TTC549 (cell line): ENCODE data around the gene LRMDA.
"Not testable (repeated sequence)": the region's sequence is repeated elsewhere in the genome, so short reads cannot be mapped to it uniquely, and the experiment has no call there.

Source experiments
- FAIRE-seq: peaks from 2 replicates; lab custom pipeline; 2012; peaks lifted over from hg19 to GRCh38; lab: Jason Lieb, UNC

LRMDA gene

GRCh38 chr10:76133597-76134255 is 702.3 kb downstream of the LRMDA start:
- FAIRE-seq, result no peak

- FAIRE-seq, result no peak
Observed at GRCh38 chr10:76136961-76137360, 705.5 kb downstream of the LRMDA start.

DNA sequence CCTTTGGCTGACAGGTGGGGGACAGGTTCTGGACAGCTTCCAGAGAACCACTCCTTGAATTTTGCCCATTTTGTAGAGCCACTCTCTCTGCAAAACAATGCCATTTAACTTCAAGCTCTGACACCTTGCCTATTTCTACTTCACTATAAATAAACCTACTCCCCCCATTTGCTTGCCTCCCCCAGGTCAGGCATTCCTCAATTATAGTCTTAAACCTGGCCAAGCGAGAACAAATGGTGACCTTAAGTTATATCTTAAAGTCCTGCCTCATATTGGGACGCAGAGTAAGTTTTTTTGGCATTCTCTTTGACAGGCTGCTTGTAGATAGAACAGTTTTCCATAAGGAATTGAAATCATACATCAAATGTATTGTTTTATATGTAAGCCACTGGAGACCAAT is 706.9 kb downstream of the LRMDA start:
- FAIRE-seq, result no peak

DNA sequence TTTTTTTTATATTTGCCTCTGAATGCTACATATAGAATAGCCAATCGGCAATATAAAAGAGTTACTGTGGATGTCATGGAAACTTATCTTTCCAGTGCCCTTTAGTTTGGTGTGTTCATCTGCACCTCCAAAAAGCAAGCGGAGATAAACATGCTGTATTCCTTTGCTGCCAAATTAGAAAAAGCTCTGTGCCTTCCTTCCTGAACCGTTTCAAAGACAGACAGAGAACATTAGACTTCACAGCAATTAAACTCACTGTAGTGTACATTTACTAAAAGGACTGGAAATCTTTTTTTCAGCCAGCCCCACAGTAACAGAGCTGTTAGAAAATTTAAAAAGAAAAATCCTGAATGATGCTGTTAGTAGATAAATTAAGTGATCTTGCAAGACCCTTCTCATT is 707.5 kb downstream of the LRMDA start:
- no peak for FAIRE-seq

DNA sequence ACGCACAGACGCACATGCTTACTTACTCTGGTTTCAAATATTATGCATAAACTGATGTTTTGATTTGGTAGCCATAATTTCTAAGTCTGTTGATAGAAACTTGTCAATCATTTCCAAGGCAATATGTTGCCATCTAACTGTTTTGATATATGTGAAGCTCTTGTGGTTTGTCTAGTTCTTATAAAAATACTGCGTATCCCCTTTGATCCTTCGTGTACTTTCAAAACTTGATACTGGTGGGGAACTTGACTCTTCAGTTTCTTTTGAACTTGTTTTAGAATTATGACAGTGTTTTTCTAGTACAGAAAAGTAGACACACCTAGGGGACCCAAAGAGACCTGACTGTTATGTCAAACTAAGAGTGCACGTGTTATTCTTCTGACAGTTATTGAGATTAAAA is 708.0 kb downstream of the LRMDA start:
- no peak for FAIRE-seq

- no peak for FAIRE-seq
Observed at GRCh38 chr10:76141376-76141775, 710.0 kb downstream of the LRMDA start.

- FAIRE-seq, result not testable (repeated sequence)
Observed at GRCh38 chr10:76148217-76148616, 716.8 kb downstream of the LRMDA start.

- no peak for FAIRE-seq
Observed at GRCh38 chr10:76149182-76149581, 717.8 kb downstream of the LRMDA start.

DNA sequence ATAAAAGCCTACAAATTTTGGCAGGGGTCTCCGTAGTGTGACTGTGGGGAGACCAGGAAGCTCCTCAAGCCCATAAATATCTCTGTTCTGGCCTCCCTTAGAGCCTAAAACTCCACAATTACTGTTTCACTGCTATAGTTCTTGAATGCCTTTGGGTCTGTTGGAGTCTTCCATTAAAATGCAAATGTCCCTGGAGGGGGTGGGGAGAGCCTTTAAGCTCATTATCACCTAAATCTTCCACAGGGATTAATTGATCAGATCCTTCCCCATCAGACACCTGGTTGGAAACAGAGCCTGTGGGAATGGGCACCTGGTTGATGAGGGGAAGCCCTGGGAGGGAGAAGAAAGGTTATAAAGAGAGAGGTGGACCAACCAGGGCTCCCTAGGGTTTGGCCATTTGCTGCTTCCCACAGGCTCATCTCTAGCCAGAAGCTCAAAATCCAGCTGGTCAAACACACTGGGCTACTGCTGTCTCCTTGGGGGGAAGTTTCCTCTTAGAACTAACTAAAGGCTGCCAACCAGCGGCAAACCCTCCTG is 718.2 kb downstream of the LRMDA start:
- no peak for FAIRE-seq

- no peak for FAIRE-seq
Observed at GRCh38 chr10:76150139-76150875, 718.9 kb downstream of the LRMDA start.

- no peak for FAIRE-seq
Observed at GRCh38 chr10:76150876-76151288, 719.5 kb downstream of the LRMDA start.

DNA sequence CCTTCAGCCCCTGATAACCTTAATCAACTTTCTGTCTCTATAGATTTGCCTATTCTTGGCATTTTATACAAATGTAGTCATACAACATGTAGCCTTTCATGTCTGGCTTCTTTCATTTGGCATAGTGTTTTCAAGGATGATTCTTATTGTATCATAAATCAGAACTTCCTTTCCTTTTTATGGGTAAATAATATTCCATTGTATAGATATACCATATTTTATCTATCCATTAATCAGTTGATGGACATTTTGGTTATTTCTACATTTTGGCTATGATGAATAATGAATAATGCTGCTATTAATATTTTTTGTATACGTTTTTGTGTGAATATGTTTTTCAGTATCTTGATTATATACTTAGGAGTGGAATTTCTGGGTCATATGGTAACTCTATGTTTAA is 720.8 kb downstream of the LRMDA start:
- FAIRE-seq, result no peak

GRCh38 chr10:76155961-76156360 is 724.5 kb downstream of the LRMDA start:
- no peak for FAIRE-seq

DNA sequence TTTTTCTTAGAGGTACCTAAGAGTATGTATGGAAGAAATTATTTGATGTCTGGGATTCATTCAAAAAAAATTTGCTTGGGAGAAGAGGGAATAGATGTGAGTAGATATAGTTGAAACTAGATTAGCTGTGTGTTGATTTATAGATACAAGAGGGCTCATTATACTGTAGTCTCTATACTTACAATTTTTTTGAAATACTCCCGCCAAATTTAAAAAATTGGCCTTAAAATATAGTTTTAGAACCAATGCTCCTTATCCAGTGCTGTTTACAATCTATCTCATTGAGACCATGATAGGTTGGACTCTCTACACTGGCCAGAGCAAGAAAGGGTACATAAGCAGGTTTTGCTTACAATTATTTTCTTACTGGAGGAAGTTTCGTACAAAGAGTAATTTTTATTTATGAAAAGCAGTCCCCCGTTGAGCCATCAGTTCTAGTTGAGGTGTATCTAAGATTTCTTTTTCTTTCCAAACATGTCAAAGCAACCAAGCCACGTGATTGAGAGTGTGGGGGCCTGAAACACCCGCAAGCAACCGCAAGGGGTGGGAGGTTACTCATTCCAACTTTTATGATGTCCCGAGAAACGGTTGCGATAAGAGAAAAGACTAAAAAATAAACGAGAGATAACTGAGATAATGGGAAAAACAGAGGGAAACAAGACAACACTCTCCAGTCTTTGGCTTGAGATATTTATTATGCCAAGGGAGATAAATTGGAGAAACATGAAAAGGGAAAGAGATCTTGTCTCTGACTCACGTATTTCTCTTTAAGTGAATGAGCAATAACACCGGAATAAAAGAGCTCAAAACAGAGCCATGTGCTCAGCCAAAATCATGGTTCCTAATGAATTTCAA is 729.2 kb downstream of the LRMDA start:
- no peak for FAIRE-seq

GRCh38 chr10:76161301-76161582 is 729.8 kb downstream of the LRMDA start:
- FAIRE-seq, result no peak

DNA sequence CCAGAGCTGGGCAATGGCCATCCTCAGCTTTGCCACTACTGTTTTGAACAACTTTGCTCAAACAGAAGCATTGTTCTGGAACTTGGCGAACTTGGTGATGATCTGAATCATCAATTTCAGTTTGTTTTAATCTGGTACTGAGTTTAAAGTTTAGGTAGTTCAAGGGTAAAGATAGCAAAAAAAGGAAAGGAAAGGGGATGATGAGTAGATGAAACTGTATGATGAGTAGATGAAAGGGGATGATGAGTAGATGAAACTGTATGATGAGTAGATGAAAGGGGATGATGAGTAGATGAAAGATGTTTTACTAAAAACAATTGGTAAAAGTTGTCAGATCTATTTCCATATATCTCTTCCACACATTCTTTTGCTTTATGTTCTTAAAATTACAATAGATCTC is 737.0 kb downstream of the LRMDA start:
- no peak for FAIRE-seq

- FAIRE-seq, result no peak
Observed at GRCh38 chr10:76169246-76169645, 737.8 kb downstream of the LRMDA start.

- no peak for FAIRE-seq
Observed at GRCh38 chr10:76172020-76172419, 740.6 kb downstream of the LRMDA start.

GRCh38 chr10:76175533-76176165 is 744.2 kb downstream of the LRMDA start:
- no peak for FAIRE-seq

DNA sequence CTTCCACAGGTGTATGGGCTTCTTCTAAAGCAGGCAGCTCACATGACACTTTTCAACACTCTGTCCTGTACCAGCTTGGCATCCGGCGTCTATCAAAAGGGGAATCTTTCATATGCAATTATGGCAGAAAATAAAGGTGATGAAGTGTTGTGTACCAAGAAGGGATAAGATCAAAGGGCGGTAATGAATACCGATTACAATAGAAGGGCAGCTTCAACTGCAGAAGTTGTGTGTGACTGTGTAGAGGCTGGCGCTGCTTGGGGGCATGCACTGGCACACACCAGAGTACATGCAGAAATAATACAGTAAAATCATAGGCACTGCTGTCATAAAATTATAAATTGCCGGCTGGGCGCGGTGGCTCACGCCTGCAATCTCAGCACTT is 744.7 kb downstream of the LRMDA start:
- no peak for FAIRE-seq

DNA sequence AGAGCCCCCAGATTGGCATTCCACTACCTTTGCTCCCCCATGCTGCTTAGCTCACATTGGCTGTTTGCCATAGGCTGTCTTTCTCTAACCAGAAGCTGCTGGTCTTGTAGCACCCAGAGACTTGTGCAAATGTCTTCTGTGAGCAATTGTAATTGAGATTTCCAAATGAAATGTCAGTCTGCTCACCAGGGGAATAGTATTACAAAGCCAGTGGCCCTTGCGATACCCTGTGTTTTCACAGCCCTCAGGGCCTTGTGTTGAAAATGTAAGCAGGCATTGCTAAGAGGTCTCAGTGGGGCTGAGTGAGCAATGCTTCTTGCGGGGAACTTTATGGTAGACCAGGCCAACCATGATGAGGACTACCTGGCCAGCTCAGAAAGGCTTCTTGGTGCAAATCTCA is 746.5 kb downstream of the LRMDA start:
- FAIRE-seq, result no peak

GRCh38 chr10:76178532-76179292 is 747.3 kb downstream of the LRMDA start:
- no peak for FAIRE-seq
